ENCODE results near the gene DNAH17.

DNAH17 gene

DNA sequence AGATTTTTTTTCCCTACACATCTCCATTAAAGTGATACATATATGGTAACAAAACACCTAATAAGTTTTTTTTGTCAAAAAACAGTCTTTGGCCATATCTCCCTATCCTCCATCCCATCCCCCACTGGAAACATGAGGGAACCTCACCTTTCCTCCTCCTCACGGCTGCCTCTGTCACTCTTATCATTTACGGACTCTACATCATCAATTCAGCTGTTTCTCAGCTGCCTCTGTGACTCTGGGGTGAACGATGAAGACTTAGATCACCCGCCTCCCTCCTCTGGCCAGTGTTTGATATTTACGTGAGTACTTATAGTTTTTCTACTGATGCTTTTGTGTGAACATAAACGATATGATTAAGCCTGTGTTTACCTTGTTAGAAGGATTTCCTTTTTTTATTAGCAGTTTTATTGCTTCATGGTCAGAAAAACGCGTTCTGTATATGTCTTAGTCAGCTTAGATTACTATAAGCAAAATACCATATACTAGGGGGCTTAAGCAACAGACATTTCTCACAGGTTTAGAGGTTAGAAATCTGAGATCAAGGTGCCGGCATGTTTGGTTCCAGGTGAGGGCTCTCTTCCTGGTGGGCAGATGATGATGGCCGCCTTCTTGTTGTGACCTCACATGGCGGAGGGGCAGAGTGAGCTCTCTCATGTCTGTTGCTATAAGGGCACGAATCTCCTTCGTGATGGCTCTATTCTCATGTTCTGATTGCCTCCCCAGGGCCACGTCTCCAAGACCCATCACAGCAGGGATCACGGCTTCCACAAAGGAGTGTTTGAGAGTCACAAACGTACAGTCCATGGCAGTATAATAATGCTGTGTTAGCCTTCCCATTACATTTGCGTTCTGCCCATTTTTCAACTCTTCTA lies 32.1 kb downstream of the DNAH17 start:
- no peak for DNase-seq

DNA sequence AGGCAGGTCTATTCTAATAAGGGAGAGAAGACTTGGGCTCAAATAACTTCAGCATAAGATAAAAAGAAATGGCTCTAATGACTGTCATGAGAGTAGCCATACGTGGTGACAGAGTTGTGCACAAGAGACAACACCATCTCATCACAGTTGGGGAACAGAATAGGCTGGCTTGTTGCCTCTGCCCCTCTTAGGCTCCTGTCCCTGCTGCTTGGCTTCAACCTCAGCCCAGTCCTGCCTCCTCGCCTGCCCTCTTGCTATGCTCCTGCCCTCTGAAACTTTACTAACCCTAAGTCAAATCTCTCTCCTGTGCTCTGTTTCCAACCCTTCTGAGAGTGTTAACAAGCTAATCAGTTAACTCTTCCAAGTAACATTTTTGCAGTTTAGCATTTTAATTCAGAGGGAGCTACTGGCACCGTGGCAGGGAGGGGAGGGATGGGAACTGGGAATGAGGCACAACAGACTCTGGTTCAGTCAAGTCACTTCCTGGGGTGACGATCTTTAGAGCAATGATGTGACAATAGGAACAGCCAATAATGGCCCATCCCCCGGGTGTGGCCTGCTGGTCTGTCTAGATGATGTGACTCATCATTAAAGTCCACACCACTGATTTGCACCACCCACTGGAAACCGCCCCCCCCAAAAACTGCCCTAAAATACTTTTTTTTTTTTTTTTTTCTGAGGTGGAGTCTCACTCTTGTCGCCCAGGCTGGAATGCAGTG lies 35.5 kb downstream of the DNAH17 start:
- no peak for DNase-seq

DNA sequence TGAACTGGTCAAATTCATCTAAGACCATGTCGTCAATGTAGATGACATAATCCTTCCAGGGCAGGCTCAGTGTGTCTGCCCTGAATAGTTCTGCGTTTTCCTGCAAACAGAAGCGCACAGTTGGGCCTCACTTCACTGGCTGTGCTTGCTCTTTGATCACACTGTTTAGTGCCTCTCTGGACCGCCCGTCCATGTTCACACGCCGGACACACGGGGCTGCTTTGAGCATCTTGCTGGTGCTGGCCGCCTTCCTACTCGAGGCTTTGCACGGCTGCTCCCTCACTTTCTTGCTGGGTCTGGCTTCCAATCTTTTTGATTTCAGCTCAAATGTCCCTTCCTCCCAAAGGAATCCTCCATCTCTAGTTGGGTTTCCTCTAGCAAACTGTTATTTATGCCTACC lies 37.4 kb downstream of the DNAH17 start:
- no peak for DNase-seq

DNA sequence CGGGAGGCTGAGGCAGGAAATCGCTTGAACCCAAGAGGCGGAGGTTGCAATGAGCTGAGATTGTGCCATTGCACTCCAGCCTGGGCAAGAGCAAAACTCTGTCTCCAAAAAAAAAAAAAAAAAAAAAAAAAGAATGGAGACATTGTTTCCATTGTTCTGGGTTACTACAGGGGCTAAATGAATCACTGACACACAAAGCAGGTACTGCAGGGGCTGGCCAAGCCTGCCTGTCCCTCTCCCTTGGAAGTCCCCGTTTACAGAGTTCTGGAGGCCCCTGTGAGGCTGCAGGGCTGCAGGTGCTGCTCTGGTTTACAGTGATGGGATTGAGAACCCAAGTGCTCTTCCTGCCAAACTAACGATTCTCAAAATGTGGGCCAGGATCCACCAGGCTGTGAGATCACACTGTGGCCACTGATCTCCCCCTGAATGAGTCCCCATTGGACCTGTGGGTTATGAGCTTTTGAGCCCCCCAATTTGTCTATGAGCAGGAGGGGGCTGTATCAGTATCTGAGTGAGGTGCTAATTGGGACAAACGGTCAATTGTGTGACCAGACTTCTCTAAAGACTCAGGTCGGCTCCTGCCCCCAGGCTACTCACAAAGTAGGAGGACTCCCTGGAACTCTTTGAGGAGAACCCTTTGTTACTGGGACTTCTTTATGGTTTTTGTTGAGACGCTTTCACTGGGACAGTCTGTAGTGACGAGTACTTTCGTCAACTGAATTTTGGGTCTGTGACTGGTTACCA lies 39.0 kb downstream of the DNAH17 start:
- DNase-seq = no peak

DNA sequence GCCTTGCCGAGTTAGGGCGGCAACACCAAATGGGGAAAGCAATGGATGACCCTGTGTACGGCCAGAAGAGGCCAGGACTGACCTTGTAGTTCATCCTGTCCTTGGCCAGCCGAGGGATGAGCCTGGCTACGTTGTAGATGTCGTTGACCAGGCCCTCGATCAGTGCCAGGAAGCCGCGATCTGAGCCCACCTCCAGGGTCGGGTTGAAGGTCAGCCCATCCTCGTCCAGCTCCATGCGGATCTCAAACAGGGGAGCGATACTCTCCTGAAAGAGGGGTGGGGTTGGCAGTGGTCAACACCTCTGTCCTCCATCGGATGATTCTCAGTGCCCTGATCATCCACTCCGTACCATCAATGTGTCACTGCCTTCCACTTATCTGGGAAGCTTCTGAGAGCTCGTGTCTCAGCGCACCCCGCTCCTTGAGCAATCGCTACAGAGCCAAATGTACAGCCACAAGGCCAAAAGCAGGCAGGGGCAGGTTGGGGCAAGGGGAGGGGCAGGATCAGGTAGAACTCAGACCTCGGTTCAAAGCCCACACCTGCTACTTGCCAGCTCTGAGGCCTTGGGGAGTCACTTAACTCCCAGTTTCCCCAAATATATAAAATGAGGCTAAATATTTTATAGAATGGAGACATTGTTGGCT lies 39.9 kb downstream of the DNAH17 start:
- DNase-seq = no peak

DNA sequence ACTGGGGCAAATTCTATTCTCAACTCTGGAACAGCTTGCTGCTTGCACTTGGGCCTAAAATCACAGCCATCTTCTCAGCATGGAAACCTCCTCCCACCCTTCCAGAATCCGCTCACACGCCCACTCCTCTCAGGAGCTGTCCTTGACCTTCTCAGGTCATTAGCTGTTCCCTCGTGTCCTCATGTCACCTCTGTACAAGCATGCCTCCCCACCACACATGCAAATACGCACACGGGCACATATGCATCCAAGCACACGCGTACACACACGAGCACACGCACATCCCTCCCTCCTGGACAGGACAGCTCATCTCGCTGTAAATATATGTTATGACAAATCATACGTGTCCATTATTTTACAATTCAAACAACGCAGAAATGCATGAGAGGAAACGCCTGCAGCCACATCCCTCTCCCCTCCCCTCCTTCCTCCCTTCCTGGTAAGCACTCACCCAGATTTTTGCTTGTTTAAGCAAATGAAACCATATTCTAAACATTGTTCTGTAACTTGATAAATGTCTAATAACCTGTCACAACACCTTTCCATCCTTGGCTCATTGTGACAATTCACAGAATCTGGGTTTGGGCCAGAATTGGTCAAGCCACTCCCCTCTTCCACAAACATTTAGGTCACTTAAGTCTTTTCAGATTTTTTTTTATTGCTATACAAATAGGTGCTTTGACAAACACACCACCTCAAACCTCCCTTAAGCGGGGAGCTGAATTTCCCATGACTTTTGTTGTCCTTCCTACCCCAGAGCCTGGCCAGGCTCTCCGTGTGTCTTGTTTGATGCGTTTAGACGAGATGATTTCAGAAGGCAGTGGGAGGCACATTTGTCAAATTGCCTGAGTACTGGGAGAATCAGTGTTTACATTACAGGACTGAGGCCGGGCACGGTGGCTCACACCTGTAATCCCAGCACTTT lies 41.7 kb downstream of the DNAH17 start:
- DNase-seq = no peak

DNA sequence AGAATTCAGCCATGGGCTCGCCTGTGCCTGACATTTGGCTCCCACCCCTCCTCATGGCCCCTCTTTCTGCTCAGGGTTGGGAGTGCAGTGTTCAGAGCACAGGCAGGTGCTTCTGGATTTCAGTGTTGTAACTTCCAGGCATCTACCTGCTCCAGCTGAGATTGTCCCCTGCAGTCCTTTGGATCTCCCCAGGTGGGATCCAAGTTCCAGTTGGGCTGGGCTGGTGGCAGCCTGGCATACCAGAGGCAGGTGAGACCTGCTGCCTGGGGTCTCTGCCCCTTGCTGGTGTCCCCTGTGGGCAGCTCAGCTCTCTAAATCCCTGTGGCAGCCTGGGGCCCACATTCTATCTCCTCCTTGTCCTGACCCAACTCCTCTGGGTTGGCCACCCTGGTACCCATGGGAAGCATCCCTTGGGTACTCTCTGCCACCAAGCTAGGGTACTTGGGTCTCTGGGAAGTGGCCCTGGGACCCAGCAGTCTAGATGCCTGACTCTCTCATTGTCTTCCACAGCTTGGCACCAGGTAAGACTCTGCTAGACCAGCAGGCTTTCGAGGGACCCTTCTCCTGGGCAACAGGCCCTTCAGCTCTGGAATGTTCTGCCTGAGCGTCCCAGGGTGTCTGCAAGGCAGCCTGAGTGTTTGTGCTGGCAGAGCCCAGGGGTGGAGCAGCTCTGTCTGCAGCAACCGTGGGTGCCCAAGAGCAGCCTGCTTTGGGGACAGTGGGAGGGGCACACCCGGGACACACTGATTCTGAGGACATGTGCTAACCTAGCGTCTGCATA lies 42.5 kb downstream of the DNAH17 start:
- DNase-seq = no peak

DNA sequence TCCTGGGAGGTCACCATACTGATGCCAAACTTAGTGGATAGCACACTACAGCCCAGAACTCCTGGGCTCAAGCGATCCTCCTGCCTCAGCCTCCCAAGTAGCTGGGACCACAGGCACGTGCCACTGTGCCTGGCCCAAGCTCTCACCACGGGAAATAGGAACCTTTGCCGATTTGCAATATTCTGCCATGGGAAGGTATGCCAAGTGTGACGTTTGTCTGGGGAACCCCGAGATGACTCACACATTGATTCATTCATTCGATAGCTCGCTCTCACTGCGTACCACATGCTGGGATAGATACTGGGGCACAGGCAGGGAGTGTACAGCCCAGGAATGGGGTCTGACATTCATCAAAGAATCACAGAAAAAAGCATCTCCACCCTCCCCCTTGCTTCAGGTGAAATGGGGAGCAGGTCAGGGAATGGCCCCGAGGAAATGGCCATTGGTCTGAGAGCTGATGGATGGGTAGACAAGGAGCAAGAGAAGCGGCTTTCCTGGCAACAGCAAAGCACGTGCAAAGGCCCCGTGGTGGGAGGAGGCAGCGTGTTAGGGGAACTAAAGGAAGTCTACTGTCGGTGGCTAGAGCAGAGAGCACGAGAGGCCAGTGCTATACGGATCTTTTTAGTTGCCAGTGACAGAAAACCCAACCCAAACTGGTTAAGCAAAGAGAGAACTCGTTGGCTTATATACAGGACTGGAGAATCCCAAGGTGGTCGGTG lies 44.1 kb downstream of the DNAH17 start:
- no peak for DNase-seq

DNA sequence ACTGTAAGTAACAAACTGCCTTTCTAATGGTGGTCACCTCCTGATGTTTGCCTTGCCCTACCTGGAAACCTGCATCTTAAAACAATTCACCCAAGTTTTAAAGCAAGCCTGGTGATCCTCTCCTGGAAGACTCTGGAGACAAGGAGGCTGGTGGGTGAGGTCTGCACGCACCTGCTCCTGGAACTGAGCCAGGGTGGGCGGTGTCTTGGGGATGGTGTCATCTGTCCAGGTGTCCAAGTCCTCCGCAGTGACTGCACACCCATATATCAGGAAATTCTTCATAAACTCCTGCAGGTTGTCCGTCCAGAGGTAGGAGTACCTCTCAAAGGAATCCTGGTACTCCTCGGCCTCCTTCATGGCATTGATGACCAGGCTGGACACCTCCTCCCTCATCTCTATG lies 44.9 kb downstream of the DNAH17 start:
- DNase-seq = no peak

DNA sequence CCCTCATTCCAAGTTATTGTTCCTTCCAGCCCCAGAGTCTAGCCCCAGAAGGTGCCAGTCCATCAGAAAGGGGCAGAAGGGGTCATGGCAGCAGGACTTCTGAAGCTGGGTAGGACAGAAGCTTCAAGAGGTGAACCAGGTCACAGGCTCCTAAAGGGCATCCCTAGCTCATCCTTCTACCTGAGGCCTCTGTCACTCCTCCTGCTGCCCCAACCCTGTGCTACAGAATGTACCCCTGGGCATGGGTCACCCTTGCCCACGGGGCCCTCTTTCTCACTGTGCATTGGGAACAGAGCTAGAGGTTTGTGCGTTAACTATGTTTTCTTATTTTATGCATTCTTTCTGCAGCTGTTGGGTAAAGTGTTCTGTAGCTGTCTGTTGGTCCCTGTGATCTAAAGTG lies 46.5 kb downstream of the DNAH17 start:
- DNase-seq = no peak

DNA sequence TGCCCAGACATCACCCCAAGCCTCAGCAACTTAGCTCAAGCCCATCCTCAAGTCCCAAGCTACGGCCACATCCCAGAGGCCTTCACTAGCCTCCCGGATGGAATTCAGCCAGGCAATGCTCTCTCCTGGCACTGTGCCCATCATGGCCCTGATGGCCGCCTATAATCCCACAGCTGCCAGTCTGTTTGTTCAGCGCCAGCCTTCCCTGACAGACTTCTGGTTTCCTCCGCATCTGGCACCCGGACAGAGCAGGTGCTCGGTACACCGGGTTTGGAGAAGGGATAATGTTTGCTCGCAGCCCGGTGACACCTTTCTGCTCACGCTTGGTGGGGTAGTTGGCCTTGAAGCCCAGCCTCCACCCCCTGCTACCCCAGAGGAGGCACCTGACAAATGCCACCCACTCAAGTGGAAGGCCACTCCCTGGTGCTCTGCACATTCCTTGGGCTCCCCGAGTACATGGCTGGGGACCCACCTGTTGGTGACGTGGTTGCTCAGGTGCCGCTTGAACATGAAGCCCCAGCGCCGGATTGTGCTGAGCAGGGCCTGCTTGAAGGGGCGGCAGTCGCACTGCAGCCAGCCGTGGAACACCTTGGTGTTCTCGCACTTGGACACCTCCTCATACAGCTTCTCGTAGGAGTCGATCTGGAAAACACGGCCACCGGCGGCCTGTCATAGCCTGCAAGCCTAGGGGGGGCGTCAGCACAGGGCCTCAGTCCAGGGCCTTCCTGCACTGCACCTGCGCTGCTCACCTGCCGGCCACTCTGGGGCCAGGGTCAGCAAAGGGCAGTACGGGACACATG lies 47.1 kb downstream of the DNAH17 start:
- peak; percentile 97 for DNase-seq

DNA sequence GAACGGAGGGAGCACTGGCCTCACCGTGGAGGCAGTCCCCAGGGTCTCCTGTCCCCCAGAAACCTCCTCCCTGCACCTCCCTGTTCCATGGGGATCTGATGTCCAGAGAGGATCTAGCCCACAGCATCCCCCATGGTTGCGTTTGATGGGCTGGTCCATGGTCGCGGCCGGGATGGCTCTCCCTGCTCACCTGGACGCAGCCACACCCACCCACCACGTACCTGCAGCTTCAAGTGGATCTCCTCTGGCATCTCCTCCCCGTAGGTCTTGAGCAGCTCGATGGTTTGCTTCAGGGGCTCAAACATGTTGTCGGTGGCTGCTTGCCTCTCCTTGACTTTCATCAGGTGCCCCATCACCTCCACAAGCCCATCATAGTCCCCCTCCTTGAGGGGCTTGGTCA lies 47.9 kb downstream of the DNAH17 start:
- DNase-seq = no peak

DNA sequence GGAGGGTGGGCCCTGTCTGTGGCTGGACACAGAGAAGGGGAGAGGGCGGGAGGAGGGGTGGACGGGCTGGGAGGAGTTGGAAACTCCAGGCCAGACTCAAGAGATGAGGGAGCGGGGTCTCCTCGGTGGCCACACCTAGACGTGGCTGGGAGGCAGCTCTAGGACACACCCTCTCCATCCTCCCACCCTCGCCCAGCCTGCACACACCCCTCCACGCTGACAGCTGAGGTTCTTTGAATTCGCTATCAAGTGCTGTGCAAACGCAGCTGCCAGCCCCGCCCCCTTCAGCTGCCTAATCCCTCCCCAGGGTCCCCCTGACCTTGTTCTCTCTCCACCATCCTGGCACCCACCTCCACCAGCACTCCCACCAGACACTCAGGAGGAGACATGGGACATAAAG lies 48.7 kb downstream of the DNAH17 start:
- peak; percentile 97 for DNase-seq

DNA sequence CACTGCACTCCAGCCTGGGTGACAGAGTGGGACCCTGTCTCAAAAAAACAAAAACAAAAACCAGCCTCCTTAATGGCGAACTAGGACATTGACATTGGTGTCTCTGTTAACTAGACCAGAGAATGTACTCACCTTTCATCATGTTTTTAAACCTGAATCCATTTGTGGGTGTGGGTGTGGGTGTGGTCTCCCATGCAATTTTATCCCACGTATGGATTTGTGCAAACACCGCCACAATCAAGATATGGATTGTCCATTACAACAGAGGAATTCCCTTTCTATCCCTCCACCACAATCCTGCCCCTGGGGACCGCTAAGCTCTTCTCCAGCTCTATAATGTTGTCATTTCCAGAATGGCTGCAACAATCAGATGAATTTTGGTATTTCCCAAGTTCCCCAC lies 49.9 kb downstream of the DNAH17 start:
- DNase-seq = no peak

DNA sequence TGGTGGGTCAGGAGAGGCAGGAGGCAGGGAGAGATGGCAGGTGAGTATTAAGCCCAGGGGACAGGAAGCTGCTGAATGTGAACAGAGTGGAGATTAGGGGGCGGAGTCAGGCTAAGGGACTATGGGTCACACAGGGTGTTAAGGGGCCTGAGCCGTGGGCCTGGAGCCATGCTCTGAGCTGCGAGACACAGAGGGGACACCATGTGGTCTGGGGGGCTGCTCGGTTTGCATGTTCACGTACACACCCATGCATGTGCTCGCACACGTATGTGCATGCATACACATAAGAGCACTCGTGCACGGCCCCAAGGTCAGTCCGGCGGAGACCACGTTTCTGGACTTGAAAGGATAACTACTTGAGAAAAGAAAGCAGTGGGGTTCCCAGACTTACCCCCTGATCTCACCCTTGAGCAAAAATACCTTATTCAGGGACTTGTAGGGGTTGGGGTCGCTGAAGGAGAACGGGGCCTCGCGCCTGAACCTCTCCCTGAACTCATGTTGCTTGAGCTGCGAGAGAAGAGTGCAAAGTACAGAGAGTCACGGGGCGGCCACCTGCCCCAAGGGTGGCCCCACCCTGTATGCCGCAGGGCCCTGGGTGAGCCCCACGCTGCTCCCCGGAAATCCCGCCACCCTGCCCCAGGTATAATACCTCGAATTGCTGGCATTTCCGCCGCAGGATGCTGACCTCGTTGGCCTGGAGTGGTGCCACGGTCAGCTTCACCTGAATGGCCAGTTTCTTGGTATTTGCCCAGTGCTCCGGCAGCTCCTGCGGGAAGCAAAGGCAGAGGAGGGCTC lies 50.8 kb downstream of the DNAH17 start:
- no peak for DNase-seq

DNA sequence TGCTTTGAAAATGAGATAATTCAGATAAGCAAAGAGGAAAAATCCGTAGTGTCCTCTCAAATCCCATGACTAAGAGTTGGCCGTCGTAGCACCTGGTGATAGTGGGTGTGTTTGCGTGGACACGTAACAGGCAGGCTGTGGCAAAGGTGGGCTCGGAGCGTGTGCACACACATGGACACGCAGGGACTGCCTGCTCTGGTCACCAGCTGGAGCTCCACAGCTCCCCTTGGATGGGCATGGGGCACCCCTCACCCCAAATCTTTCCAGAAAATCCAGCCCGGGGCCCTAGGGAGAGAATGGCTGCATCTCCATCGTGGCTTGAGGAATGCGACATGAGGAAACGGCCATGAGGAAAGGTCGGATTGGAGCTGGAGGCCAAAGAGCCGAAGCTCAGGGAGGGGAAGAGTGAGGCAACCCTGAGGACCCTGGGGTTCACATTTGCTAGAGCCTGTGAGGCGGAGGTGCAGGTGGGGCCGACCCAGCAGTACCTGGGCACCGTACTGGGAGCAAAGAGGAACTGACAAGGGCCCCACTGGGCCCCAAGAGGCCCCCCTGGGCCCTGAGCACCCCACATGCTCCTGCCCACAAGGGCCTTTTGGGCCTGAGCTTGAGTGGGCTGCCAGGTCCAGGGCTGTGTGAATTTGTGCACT lies 51.6 kb downstream of the DNAH17 start:
- no peak for DNase-seq

DNA sequence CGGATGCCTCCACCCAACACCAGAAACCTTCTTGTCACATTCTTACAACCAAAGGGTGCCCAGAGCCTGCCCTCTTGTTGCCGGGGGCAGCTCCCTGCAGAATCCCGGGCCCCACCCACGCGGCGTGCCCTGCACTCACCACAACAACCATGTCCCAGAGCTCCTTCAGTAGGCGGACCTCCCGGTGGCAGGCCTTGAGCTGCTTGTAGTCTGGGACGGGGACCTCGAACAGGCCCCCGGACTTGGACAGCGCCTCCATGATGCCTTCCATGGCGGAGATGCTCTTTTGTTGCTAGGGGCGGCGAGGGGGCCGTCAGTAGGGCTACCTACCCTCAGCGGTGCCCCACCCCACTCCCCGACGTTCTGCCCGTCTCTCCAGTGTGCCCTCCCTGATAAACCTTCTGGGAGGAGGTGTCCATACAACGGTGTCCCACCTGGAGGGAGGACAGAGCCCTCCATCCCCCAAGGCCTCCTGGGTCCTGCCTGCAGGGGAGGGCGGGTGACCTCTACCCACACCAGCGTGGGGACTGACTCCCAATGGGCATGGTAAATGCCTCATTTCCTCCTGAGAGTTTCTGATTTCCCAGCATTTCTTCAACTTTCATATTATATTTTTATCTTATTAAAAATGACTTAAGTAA lies 52.2 kb downstream of the DNAH17 start:
- DNase-seq = no peak
